ENCODE results near the gene TMEM150B. TPM values are rescaled to one million over a fixed set of nuclear protein-coding genes. Genes with fewer than 3 reads are reported as not detected.

Gene TMEM150B
- total and polyA plus RNA-seq, 2 of the 13 experiments (the other 11 are each of a cell fraction or from before 2014, with no cell fraction given): 1.3 to 1.8 TPM

DNA sequence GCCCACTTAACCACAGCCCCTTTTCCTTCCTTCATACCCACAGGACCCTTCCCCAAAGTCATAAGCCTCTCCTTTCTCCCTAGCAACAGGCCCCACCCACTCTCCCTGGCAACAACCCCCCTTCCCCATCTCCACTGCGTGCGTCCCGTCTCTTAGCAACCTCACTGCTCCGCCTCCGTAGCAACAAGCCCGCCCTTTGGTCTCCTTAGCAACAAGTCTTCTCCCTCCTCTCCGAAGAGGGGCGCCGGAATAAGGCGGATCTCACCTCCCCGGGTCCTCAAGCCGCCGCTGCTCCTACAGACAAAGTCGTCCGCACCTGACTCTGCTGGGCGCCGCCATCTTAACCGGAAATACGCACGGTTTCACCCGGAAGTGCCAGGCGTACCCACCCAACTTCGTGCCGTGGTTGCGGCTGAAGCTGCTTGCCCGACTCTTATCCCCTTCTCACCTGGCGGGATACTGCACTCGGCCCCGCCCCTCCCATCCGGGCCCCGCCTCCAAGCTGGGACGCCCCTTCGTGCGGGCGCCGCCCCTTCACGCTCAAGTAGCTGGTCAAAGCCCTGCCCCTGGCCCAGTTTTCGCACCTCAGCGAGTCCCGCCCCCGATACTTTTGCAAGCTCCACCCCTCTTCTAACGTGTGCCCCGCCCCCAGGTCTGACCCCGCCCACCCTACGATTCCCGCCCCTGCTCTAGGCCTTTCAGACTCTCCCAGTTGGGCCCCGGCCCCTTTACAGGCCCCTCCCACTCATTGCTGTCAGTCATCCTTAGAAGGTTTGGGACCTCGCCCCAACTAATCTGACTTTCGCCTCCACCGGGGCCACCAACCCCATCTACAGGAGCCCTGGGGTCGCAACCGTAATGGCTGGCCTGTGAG is 45.1 kb downstream of the TMEM150B start, which contains the start of gene HSPBP1 (continued):
- TF ChIP-seq TCF12 (IDR thresholded peaks at IDR 0.05) (no peak), TCF12 (CRISPR knock-in tag; IDR thresholded peaks at IDR 0.05) (peak; percentile 78; the same call in 1 of the 2 replicates), ZNF841 (CRISPR knock-in tag; IDR thresholded peaks at IDR 0.05; ENCODE audit: borderline replicate concordance) (no peak), NFYC (CRISPR knock-in tag; IDR thresholded peaks at IDR 0.05) (peak; percentile 19; the same call in 1 of the 2 replicates), ZNF747 (CRISPR knock-in tag; IDR thresholded peaks at IDR 0.05; ENCODE audit: borderline replicate concordance) (peak; percentile 89; the same call in 1 of the 2 replicates), RFX3 (CRISPR knock-in tag; IDR thresholded peaks at IDR 0.05) (peak; percentile 88), KLF11 (CRISPR knock-in tag; IDR thresholded peaks at IDR 0.05) (no peak), NFYB (CRISPR knock-in tag; IDR thresholded peaks at IDR 0.05) (peak; percentile 33; the same call in 1 of the 2 replicates), ZFP36L1 (CRISPR knock-in tag; IDR thresholded peaks at IDR 0.05) (no peak), ATM (IDR thresholded peaks at IDR 0.05; ENCODE audit: borderline replicate concordance) (no peak), ELF4 (CRISPR knock-in tag; IDR thresholded peaks at IDR 0.05; ENCODE audit: borderline replicate concordance) (peak; percentile 28; the same call in 1 of the 2 replicates), ZNF337 (CRISPR knock-in tag; IDR thresholded peaks at IDR 0.05; ENCODE audit: borderline replicate concordance, low read depth) (no peak), TEAD3 (CRISPR knock-in tag; optimal IDR thresholded peaks at IDR 0.05; ENCODE audit: borderline replicate concordance) (peak; percentile 83), ZNF749 (CRISPR knock-in tag; IDR thresholded peaks at IDR 0.05; ENCODE audit: borderline replicate concordance) (no peak; the same call in 1 of the 2 replicates)
- TF ChIP-seq, protein P1, sequence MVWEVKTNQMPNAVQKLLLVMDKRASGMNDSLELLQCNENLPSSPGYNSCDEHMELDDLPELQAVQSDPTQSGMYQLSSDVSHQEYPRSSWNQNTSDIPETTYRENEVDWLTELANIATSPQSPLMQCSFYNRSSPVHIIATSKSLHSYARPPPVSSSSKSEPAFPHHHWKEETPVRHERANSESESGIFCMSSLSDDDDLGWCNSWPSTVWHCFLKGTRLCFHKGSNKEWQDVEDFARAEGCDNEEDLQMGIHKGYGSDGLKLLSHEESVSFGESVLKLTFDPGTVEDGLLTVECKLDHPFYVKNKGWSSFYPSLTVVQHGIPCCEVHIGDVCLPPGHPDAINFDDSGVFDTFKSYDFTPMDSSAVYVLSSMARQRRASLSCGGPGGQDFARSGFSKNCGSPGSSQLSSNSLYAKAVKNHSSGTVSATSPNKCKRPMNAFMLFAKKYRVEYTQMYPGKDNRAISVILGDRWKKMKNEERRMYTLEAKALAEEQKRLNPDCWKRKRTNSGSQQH (CRISPR knock-in tag; IDR thresholded peaks at IDR 0.05; ENCODE audit: low read depth): no peak
- TF ChIP-seq, protein P2, sequence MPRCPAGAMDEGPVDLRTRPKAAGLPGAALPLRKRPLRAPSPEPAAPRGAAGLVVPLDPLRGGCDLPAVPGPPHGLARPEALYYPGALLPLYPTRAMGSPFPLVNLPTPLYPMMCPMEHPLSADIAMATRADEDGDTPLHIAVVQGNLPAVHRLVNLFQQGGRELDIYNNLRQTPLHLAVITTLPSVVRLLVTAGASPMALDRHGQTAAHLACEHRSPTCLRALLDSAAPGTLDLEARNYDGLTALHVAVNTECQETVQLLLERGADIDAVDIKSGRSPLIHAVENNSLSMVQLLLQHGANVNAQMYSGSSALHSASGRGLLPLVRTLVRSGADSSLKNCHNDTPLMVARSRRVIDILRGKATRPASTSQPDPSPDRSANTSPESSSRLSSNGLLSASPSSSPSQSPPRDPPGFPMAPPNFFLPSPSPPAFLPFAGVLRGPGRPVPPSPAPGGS (CRISPR knock-in tag; IDR thresholded peaks at IDR 0.05): no peak
- TF ChIP-seq, protein P3, sequence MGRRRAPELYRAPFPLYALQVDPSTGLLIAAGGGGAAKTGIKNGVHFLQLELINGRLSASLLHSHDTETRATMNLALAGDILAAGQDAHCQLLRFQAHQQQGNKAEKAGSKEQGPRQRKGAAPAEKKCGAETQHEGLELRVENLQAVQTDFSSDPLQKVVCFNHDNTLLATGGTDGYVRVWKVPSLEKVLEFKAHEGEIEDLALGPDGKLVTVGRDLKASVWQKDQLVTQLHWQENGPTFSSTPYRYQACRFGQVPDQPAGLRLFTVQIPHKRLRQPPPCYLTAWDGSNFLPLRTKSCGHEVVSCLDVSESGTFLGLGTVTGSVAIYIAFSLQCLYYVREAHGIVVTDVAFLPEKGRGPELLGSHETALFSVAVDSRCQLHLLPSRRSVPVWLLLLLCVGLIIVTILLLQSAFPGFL (CRISPR knock-in tag; IDR thresholded peaks at IDR 0.05): no peak
- TF ChIP-seq, protein P4, sequence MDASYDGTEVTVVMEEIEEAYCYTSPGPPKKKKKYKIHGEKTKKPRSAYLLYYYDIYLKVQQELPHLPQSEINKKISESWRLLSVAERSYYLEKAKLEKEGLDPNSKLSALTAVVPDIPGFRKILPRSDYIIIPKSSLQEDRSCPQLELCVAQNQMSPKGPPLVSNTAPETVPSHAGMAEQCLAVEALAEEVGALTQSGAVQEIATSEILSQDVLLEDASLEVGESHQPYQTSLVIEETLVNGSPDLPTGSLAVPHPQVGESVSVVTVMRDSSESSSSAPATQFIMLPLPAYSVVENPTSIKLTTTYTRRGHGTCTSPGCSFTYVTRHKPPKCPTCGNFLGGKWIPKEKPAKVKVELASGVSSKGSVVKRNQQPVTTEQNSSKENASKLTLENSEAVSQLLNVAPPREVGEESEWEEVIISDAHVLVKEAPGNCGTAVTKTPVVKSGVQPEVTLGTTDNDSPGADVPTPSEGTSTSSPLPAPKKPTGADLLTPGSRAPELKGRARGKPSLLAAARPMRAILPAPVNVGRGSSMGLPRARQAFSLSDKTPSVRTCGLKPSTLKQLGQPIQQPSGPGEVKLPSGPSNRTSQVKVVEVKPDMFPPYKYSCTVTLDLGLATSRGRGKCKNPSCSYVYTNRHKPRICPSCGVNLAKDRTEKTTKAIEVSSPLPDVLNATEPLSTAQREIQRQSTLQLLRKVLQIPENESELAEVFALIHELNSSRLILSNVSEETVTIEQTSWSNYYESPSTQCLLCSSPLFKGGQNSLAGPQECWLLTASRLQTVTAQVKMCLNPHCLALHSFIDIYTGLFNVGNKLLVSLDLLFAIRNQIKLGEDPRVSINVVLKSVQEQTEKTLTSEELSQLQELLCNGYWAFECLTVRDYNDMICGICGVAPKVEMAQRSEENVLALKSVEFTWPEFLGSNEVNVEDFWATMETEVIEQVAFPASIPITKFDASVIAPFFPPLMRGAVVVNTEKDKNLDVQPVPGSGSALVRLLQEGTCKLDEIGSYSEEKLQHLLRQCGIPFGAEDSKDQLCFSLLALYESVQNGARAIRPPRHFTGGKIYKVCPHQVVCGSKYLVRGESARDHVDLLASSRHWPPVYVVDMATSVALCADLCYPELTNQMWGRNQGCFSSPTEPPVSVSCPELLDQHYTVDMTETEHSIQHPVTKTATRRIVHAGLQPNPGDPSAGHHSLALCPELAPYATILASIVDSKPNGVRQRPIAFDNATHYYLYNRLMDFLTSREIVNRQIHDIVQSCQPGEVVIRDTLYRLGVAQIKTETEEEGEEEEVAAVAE (CRISPR knock-in tag; IDR thresholded peaks at IDR 0.05; ENCODE audit: borderline replicate concordance): no peak
- TF ChIP-seq, protein P5, sequence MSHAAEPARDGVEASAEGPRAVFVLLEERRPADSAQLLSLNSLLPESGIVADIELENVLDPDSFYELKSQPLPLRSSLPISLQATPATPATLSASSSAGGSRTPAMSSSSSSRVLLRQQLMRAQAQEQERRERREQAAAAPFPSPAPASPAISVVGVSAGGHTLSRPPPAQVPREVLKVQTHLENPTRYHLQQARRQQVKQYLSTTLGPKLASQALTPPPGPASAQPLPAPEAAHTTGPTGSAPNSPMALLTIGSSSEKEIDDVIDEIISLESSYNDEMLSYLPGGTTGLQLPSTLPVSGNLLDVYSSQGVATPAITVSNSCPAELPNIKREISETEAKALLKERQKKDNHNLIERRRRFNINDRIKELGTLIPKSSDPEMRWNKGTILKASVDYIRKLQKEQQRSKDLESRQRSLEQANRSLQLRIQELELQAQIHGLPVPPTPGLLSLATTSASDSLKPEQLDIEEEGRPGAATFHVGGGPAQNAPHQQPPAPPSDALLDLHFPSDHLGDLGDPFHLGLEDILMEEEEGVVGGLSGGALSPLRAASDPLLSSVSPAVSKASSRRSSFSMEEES (CRISPR knock-in tag; IDR thresholded peaks at IDR 0.05): no peak

Measured in HepG2 (cell line).